ENCODE measurements around the gene COL4A4.

COL4A4 gene

GRCh38 chr2:227004482-227004881, 159.5 kb downstream of the COL4A4 start:
- DNase-seq (ENCODE audit: low read depth, low spot score) = no peak
- no peak for TF ChIP-seq YY1 (IDR thresholded peaks at IDR 0.05; ENCODE audit: insufficient read depth, insufficient read length)
- H3K9me3 ChIP-seq (ENCODE audit: insufficient read depth, low read length) = peaks cover 15% of the 10 kb centered on the region; the same call in 1 of the 2 replicates
- H3K36me3 ChIP-seq (ENCODE audit: insufficient read depth, insufficient read length, low read length) = no peaks in the 10 kb centered on the region
- no peaks in the 10 kb centered on the region for H3K27me3 ChIP-seq (ENCODE audit: insufficient read depth, insufficient read length)
- no peak overlapping the region for H3K9ac ChIP-seq (ENCODE audit: insufficient read length, low read depth)
- no peaks in the 10 kb centered on the region for H3K4me1 ChIP-seq (ENCODE audit: insufficient read depth, insufficient read length)
- H3K4me3 ChIP-seq (ENCODE audit: insufficient read length, low read depth) = no peak overlapping the region

- Histone ChIP-seq H3K9ac (ENCODE audit: insufficient read length, low read depth) (no peak overlapping the region), H3K27me3 (ENCODE audit: insufficient read depth, insufficient read length) (no peaks in the 10 kb centered on the region), H3K36me3 (ENCODE audit: insufficient read depth, insufficient read length, low read length) (no peaks in the 10 kb centered on the region), H3K9me3 (ENCODE audit: insufficient read depth, low read length) (peaks cover 15% of the 10 kb centered on the region; the same call in 1 of the 2 replicates), H3K4me1 (ENCODE audit: insufficient read depth, insufficient read length) (no peaks in the 10 kb centered on the region), H3K4me3 (ENCODE audit: insufficient read length, low read depth) (no peak overlapping the region)
- no peak for DNase-seq (ENCODE audit: low read depth, low spot score)
- TF ChIP-seq ZNF274 (IDR thresholded peaks at IDR 0.05; ENCODE audit: low read depth, low read length) (no peak), YY1 (IDR thresholded peaks at IDR 0.05; ENCODE audit: insufficient read depth, insufficient read length) (no peak), SUZ12 (IDR thresholded peaks at IDR 0.05; ENCODE audit: extremely low read depth, insufficient read depth, insufficient read length) (no peak)
Observed at GRCh38 chr2:227000123-227000522, 163.9 kb downstream of the COL4A4 start.

GRCh38 chr2:226999661-227000060, 164.3 kb downstream of the COL4A4 start:
- no peaks in the 10 kb centered on the region for H3K36me3 ChIP-seq (ENCODE audit: insufficient read depth, insufficient read length, low read length)
- DNase-seq (ENCODE audit: low read depth, low spot score) = no peak
- no peak overlapping the region for H3K4me3 ChIP-seq (ENCODE audit: insufficient read length, low read depth)
- no peaks in the 10 kb centered on the region for H3K27me3 ChIP-seq (ENCODE audit: insufficient read depth, insufficient read length)
- no peak overlapping the region for H3K9ac ChIP-seq (ENCODE audit: insufficient read length, low read depth)
- no peaks in the 10 kb centered on the region for H3K4me1 ChIP-seq (ENCODE audit: insufficient read depth, insufficient read length)
- H3K9me3 ChIP-seq (ENCODE audit: insufficient read depth, low read length) = peaks cover 14% of the 10 kb centered on the region; the same call in 1 of the 2 replicates
- TF ChIP-seq ZNF274 (IDR thresholded peaks at IDR 0.05; ENCODE audit: low read depth, low read length) = no peak

GRCh38 chr2:226995625-226996041, 168.4 kb downstream of the COL4A4 start:
- Histone ChIP-seq H3K9ac (ENCODE audit: insufficient read length, low read depth) (no peak overlapping the region), H3K4me1 (ENCODE audit: insufficient read depth, insufficient read length) (no peaks in the 10 kb centered on the region), H3K27me3 (ENCODE audit: insufficient read depth, insufficient read length) (no peaks in the 10 kb centered on the region), H3K4me3 (ENCODE audit: insufficient read length, low read depth) (no peak overlapping the region), H3K9me3 (ENCODE audit: insufficient read depth, low read length) (0 out of 2 replicates have a peak, but pooled peaks cover 2% of the 10 kb centered on the region), H3K36me3 (ENCODE audit: insufficient read depth, insufficient read length, low read length) (no peaks in the 10 kb centered on the region)
- TF ChIP-seq SUZ12 (IDR thresholded peaks at IDR 0.05; ENCODE audit: extremely low read depth, insufficient read depth, insufficient read length) = no peak
- TF ChIP-seq YY1 (IDR thresholded peaks at IDR 0.05; ENCODE audit: insufficient read depth, insufficient read length) = no peak
- TF ChIP-seq ZNF274 (IDR thresholded peaks at IDR 0.05; ENCODE audit: low read depth, low read length) = no peak
- DNase-seq (ENCODE audit: low read depth, low spot score) = no peak

GRCh38 chr2:226994775-226995174, 169.2 kb downstream of the COL4A4 start:
- no peak for DNase-seq (ENCODE audit: low read depth, low spot score)
- TF ChIP-seq ZNF274 (IDR thresholded peaks at IDR 0.05; ENCODE audit: low read depth, low read length) = no peak
- no peak for TF ChIP-seq YY1 (IDR thresholded peaks at IDR 0.05; ENCODE audit: insufficient read depth, insufficient read length)
- no peak for TF ChIP-seq SUZ12 (IDR thresholded peaks at IDR 0.05; ENCODE audit: extremely low read depth, insufficient read depth, insufficient read length)
- no peak overlapping the region for H3K4me3 ChIP-seq (ENCODE audit: insufficient read length, low read depth)
- no peaks in the 10 kb centered on the region for H3K9me3 ChIP-seq (ENCODE audit: insufficient read depth, low read length)
- no peaks in the 10 kb centered on the region for H3K27me3 ChIP-seq (ENCODE audit: insufficient read depth, insufficient read length)
- no peaks in the 10 kb centered on the region for H3K36me3 ChIP-seq (ENCODE audit: insufficient read depth, insufficient read length, low read length)
- H3K9ac ChIP-seq (ENCODE audit: insufficient read length, low read depth) = no peak overlapping the region
- H3K4me1 ChIP-seq (ENCODE audit: insufficient read depth, insufficient read length) = no peaks in the 10 kb centered on the region

- Histone ChIP-seq H3K9ac (ENCODE audit: insufficient read length, low read depth) (no peak overlapping the region), H3K36me3 (ENCODE audit: insufficient read depth, insufficient read length, low read length) (no peaks in the 10 kb centered on the region), H3K4me1 (ENCODE audit: insufficient read depth, insufficient read length) (no peaks in the 10 kb centered on the region), H3K9me3 (ENCODE audit: insufficient read depth, low read length) (no peaks in the 10 kb centered on the region), H3K4me3 (ENCODE audit: insufficient read length, low read depth) (no peak overlapping the region), H3K27me3 (ENCODE audit: insufficient read depth, insufficient read length) (no peaks in the 10 kb centered on the region)
- DNase-seq (ENCODE audit: low read depth, low spot score) = no peak
- TF ChIP-seq SUZ12 (IDR thresholded peaks at IDR 0.05; ENCODE audit: extremely low read depth, insufficient read depth, insufficient read length) = no peak
- no peak for TF ChIP-seq YY1 (IDR thresholded peaks at IDR 0.05; ENCODE audit: insufficient read depth, insufficient read length)
- no peak for TF ChIP-seq ZNF274 (IDR thresholded peaks at IDR 0.05; ENCODE audit: low read depth, low read length)
Observed at GRCh38 chr2:226993171-226993570, 170.8 kb downstream of the COL4A4 start.

- Histone ChIP-seq H3K27me3 (ENCODE audit: insufficient read depth, insufficient read length) (no peaks in the 10 kb centered on the region), H3K9me3 (ENCODE audit: insufficient read depth, low read length) (no peaks in the 10 kb centered on the region), H3K9ac (ENCODE audit: insufficient read length, low read depth) (no peak overlapping the region), H3K4me3 (ENCODE audit: insufficient read length, low read depth) (no peak overlapping the region), H3K36me3 (ENCODE audit: insufficient read depth, insufficient read length, low read length) (no peaks in the 10 kb centered on the region), H3K4me1 (ENCODE audit: insufficient read depth, insufficient read length) (no peaks in the 10 kb centered on the region)
- no peak for DNase-seq (ENCODE audit: low read depth, low spot score)
- no peak for TF ChIP-seq SUZ12 (IDR thresholded peaks at IDR 0.05; ENCODE audit: extremely low read depth, insufficient read depth, insufficient read length)
- TF ChIP-seq ZNF274 (IDR thresholded peaks at IDR 0.05; ENCODE audit: low read depth, low read length) = no peak
- TF ChIP-seq YY1 (IDR thresholded peaks at IDR 0.05; ENCODE audit: insufficient read depth, insufficient read length) = no peak
Observed at GRCh38 chr2:226991663-226992062, 172.3 kb downstream of the COL4A4 start.

- Histone ChIP-seq H3K36me3 (ENCODE audit: insufficient read depth, insufficient read length, low read length) (no peaks in the 10 kb centered on the region), H3K4me1 (ENCODE audit: insufficient read depth, insufficient read length) (no peaks in the 10 kb centered on the region)
- no peak for DNase-seq (ENCODE audit: low read depth, low spot score)
Observed at GRCh38 chr2:226985583-226985946, 178.4 kb downstream of the COL4A4 start.

More at GRCh38 chr2:226985583-226985946, 178.4 kb downstream of the COL4A4 start:
- Histone ChIP-seq H3K4me3 (ENCODE audit: insufficient read length, low read depth) (no peak overlapping the region), H3K27me3 (ENCODE audit: insufficient read depth, insufficient read length) (no peaks in the 10 kb centered on the region), H3K9me3 (ENCODE audit: insufficient read depth, low read length) (no peaks in the 10 kb centered on the region), H3K9ac (ENCODE audit: insufficient read length, low read depth) (no peak overlapping the region)
- no peak for TF ChIP-seq YY1 (IDR thresholded peaks at IDR 0.05; ENCODE audit: insufficient read depth, insufficient read length)
- no peak for TF ChIP-seq SUZ12 (IDR thresholded peaks at IDR 0.05; ENCODE audit: extremely low read depth, insufficient read depth, insufficient read length)
- no peak for TF ChIP-seq ZNF274 (IDR thresholded peaks at IDR 0.05; ENCODE audit: low read depth, low read length)

All from NT2/D1 (cell line).